ENCODE measurements around the gene VPS16.

- TF ChIP-seq CTCF (IDR thresholded peaks at IDR 0.05), result no peak
- no peak for TF ChIP-seq POLR2A (IDR thresholded peaks at IDR 0.05)
- no peak for TF ChIP-seq EP300 (IDR thresholded peaks at IDR 0.05)
Measured at GRCh38 chr20:2820084-2820895, 20.3 kb upstream of the VPS16 start.

Measured in stomach (tissue), 4 donors.